Fibroblast of mammary gland (primary cell): ENCODE data around the gene IL17A.

Experiments
- DNase-seq: peaks from one replicate; pipeline ENCODE4 v3.0.0-alpha.2; 2010; ENCODE audit warnings: low read depth
- H3K4me3 ChIP-seq: 2 replicates; pipeline ENCODE4 v1.5.1; 2011; ENCODE audit warnings: low read depth, mild to moderate bottlenecking, low read length, moderate library complexity; ENCODE audit not compliant: control insufficient read depth
- TF ChIP-seq, protein P1 (sequence below): conservative IDR thresholded peaks from 2 replicates; pipeline ENCODE4 v1.5.1; 2011; ENCODE audit warnings: low read depth, low read length, inconsistent platforms; ENCODE audit not compliant: control insufficient read depth, insufficient read depth

Gene IL17A

GRCh38 chr6:52154381-52154780 is 31.8 kb upstream of the IL17A start:
- no peak overlapping the region for H3K4me3 ChIP-seq

GRCh38 chr6:52155791-52156576 is 30.2 kb upstream of the IL17A start:
- TF ChIP-seq, protein P1, sequence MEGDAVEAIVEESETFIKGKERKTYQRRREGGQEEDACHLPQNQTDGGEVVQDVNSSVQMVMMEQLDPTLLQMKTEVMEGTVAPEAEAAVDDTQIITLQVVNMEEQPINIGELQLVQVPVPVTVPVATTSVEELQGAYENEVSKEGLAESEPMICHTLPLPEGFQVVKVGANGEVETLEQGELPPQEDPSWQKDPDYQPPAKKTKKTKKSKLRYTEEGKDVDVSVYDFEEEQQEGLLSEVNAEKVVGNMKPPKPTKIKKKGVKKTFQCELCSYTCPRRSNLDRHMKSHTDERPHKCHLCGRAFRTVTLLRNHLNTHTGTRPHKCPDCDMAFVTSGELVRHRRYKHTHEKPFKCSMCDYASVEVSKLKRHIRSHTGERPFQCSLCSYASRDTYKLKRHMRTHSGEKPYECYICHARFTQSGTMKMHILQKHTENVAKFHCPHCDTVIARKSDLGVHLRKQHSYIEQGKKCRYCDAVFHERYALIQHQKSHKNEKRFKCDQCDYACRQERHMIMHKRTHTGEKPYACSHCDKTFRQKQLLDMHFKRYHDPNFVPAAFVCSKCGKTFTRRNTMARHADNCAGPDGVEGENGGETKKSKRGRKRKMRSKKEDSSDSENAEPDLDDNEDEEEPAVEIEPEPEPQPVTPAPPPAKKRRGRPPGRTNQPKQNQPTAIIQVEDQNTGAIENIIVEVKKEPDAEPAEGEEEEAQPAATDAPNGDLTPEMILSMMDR = no peak
- H3K4me3 ChIP-seq = no peak overlapping the region
- no peak for DNase-seq

More at GRCh38 chr6:52154381-52154780, 31.8 kb upstream of the IL17A start:
- TF ChIP-seq, protein P1 = no peak
- DNase-seq = no peak

DNA sequence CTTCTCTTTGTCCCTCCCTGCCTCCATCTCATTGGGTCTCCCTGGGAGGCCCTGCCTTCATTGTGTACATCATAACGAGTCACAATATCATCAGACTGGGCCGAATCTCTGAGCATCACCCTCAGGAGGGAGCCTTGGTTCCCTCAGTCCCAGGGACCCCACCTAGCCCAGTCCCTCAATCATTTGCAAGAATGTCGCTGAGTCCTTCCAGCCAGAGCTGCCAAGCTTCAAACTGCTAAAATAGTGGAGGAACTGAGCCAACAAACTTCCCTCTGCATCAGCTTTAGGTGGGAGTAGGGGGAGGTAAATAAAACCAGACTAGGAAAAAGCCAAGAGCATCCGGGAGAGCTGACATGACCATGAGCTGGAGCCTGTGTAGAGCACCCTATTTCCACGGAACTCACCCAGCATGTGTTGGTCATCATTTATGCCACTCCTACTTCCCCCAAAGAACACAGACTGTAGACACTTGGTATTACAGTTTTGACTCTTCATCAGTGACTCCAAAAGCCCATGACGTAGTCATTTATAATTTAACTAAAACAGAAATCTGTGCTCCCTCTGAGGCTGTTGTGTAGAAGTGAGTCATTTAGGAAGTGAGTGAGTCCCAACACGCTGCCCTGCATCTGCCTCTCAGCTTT is 28.8 kb upstream of the IL17A start:
- DNase-seq = peak; percentile 70
- no peak overlapping the region for H3K4me3 ChIP-seq
- TF ChIP-seq, protein P1 = no peak

DNA sequence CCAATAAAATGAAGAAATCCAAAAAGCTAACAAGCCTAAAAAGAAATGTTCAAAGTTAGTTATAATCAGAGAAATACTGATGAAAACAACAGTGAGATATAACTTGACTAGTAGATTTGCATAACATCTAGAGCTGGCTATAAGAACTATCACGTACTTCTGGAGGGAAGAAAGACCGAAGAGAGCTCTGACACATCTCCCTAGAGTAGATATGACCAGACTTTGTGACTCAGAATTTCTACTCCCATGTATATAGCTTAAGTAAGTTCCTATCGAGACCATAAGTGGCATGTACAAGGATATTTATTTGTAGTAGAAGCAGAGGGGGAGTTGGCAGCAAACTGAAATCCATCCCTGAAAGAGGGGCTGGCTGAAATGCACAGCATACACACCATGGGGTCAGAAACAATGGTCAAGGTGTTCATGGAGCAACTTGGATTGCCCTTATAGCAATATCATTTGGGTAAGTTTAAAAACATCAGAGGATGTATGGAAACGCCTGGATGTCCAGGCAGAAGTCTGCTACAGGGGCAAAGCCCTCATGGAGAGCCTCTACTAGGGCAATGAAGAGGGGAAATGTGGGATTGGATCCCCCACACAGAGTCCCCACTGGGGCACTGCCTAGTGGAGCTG is 25.6 kb upstream of the IL17A start:
- H3K4me3 ChIP-seq = no peak overlapping the region
- no peak for DNase-seq
- TF ChIP-seq, protein P1 = no peak

GRCh38 chr6:52161689-52162438 is 24.3 kb upstream of the IL17A start:
- no peak for DNase-seq
- TF ChIP-seq, protein P1 = no peak

More at GRCh38 chr6:52161689-52162438, 24.3 kb upstream of the IL17A start:
- H3K4me3 ChIP-seq = no peak overlapping the region
